ENCODE data around the gene INHA.

DNA sequence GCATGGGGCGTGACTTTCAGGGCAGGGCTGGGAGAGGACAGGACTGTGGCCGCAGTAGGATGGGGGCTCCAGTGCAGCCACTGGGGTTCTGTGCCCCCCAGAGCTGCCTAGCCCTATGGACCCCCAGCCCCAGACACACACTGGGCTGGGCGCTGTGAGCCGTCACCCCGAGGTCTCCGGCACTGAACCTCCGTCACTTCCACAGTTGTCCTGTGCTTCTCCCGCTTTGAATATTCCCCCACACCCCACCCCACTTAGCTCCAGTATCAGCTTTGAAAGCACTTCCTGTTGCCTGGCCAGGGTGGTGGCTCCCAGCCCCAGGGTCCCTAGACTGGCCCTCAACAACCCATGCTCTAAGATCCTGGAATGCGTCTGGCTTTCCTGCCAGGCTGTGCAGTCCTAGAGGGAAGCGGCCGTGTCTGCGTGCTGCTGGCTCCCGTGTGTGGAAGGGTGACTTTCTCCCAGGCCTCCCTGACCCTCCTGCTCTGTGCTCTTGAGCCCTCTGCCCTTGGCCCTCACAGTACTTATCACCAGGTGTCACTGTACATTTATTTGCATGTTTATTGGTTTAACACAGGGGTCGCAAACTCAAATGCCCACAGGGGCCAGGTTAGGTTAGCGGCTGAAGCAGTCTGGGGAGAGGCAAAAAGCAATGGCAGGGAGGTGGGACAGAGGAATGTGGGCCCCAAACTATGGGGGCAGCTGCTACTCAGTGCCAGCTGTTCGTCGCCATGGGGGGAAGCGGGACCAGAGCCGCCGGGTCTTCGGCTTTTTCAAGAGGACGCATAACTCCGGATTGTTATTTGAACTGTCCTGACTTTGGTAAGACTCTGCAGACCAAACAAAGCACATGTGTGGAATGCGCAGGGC, 10.7 kb upstream of the INHA start:
- TF ChIP-seq, protein P1, sequence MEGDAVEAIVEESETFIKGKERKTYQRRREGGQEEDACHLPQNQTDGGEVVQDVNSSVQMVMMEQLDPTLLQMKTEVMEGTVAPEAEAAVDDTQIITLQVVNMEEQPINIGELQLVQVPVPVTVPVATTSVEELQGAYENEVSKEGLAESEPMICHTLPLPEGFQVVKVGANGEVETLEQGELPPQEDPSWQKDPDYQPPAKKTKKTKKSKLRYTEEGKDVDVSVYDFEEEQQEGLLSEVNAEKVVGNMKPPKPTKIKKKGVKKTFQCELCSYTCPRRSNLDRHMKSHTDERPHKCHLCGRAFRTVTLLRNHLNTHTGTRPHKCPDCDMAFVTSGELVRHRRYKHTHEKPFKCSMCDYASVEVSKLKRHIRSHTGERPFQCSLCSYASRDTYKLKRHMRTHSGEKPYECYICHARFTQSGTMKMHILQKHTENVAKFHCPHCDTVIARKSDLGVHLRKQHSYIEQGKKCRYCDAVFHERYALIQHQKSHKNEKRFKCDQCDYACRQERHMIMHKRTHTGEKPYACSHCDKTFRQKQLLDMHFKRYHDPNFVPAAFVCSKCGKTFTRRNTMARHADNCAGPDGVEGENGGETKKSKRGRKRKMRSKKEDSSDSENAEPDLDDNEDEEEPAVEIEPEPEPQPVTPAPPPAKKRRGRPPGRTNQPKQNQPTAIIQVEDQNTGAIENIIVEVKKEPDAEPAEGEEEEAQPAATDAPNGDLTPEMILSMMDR (IDR thresholded peaks at IDR 0.05): no peak
- TF ChIP-seq POLR2AphosphoS5 (IDR thresholded peaks at IDR 0.05) (no peak), POLR2A (IDR thresholded peaks at IDR 0.05) (no peak), EP300 (IDR thresholded peaks at IDR 0.05) (no peak)
